ENCODE measurements around the gene IQGAP1.

DNA sequence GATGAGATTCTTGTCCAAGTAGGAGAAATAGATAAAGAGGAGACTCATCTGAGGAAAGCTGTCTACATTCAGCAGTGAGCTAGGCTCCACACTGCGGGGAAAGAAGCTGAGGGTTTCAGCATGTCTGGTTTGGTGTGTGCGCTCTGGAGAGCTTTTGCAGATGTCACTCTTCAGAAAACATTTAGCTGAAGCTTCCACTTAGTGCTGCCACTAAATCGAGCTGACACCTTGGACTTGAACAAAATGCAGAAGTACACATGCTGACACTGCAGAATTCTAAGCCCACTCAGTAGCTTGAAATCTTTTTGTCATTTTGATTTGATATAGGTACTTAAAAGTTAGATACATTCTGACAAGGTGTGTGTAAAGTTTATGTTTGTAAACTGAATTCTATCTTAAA, 109.3 kb downstream of the IQGAP1 start:
- TF ChIP-seq, protein P1, sequence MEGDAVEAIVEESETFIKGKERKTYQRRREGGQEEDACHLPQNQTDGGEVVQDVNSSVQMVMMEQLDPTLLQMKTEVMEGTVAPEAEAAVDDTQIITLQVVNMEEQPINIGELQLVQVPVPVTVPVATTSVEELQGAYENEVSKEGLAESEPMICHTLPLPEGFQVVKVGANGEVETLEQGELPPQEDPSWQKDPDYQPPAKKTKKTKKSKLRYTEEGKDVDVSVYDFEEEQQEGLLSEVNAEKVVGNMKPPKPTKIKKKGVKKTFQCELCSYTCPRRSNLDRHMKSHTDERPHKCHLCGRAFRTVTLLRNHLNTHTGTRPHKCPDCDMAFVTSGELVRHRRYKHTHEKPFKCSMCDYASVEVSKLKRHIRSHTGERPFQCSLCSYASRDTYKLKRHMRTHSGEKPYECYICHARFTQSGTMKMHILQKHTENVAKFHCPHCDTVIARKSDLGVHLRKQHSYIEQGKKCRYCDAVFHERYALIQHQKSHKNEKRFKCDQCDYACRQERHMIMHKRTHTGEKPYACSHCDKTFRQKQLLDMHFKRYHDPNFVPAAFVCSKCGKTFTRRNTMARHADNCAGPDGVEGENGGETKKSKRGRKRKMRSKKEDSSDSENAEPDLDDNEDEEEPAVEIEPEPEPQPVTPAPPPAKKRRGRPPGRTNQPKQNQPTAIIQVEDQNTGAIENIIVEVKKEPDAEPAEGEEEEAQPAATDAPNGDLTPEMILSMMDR (IDR thresholded peaks at IDR 0.05; ENCODE audit: low read length), result no peak
- TF ChIP-seq EZH2 (IDR thresholded peaks at IDR 0.05; ENCODE audit: borderline replicate concordance, low read length), result no peak

Data from OCI-LY1 (cell line).